LNCaP clone FGC (cell line): ENCODE measurements around the gene PCK1.
A peak's percentile ranks its signal among the peaks of the same experiment; 100 is the strongest.
"Not testable (repeated sequence)": the region's sequence is repeated elsewhere in the genome, so short reads cannot be mapped to it uniquely, and the experiment has no call there.

Experiments used
- DNase-seq: peaks from one replicate; pipeline ENCODE4 v3.0.0-alpha.2; 2011; ENCODE audit warnings: low read depth
- H3K4me3 ChIP-seq: 2 replicates; pipeline ENCODE4 v1.5.1; 2011; ENCODE audit warnings: mild to moderate bottlenecking, low read depth, low read length, control low read depth
- CTCF ChIP-seq: IDR thresholded peaks from 2 replicates; pipeline ENCODE4 v1.5.1; 2012; ENCODE audit warnings: mild to moderate bottlenecking; ENCODE audit not compliant: control insufficient read depth, insufficient read depth; ENCODE audit errors: extremely low read depth

The PCK1 gene

DNA sequence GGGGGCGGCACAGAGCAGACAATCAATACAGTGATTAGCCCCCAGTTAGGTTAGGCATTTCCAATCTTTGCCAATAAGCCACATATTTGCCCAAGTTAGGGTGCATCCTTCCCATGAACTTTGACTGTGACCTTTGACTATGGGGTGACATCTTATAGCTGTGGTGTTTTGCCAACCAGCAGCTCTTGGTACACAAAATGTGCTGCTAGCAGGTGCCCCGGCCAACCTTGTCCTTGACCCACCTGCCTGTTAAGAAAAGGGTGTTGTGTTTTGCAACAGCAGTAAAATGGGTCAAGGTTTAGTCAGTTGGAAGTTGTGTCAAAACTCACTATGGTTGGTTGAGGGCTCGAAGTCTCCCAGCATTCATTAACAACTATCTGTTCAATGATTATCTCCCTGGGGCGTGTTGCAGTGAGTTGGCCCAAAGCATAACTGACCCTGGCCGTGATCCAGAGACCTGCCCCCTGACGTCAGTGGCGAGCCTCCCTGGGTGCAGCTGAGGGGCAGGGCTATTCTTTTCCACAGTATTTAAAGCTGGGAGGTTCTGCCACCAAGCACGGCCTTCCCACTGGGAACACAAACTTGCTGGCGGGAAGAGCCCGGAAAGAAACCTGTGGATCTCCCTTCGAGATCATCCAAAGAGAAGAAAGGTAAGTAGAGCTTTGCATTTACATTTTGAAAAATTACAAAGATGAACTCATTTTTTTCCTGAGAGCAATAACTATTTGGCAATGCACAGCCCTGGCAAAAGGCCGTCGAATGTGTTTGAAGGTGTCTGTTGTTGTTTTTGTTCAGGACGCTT, at the start of gene PCK1:
Gene PCK1, plus strand, starts transcription at position 557 of the 802 bp plus-strand sequence. CDS start 302 bp downstream, outside the sequence.
- no peak within 1 kb of the TSS for H3K4me3 ChIP-seq
- no peak for TF ChIP-seq CTCF
- peak; percentile 34 for DNase-seq

- DNase-seq, H3K4me3 ChIP-seq: not testable (repeated sequence)
Observed at GRCh38 chr20:57511709-57512108, 49.2 kb upstream of the PCK1 start.

DNA sequence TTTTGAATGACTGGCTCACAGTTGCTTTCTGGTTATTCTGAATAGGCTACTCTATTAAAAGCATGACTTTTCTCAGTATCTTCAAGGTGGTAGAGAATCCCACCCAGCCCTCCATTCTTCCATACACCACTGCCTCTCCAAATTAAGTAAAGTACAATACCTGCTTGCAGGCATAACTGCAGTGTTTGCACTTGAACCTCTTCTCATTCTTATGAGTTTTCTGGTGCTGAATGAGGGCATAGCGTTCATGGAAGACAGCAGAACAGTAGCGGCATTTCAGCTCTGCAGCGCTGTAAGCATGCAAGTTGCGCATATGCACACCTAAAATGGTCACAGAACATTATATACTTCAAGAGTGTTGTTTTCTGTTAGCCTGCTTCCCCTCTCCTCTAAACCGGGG, 48.5 kb upstream of the PCK1 start:
- TF ChIP-seq CTCF: no peak
- no peak for DNase-seq

DNA sequence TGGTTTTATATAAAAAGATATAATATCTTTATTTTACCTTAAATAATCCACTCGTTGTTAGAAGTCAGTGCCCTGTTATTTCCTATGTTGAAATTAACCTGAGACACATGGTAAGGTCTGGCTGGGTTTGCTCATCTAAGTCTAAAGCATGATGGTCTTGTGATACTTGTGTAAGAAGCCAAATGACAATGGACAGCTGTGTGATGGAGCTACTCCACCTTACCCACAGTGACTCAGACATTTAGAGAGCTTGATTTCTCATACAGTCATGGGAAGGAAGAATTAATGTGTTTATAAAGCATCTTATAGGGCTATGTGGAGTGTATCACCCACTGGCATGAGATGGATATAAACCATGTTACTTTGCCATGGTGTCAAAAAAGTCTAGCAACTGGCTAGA, 47.7 kb upstream of the PCK1 start:
- TF ChIP-seq CTCF: no peak
- no peak overlapping the region for H3K4me3 ChIP-seq
- DNase-seq: no peak

More for the DNA sequence above, 48.5 kb upstream of the PCK1 start:
- no peak overlapping the region for H3K4me3 ChIP-seq

DNA sequence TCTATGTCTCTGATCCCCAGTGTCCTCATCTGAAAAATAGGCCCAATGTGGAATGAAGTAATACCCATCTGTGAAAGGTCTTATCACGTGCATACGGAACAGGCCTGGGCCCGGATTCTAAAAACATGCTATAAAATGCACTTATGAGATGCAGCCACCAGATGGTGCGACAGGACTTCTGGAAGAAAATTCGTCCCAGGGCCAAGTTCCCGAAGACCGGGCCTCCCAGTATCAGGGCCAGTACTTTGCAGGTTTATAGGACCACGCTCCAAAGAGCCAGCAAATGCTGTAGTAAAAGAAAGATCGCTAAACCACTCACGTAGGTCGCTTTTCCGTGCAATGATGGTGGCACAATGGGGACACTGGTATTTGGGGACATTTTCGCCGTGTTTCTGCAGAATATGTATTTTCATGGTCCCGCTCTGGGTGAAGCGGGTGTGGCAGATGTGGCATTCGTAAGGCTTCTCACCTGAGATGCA, 46.6 kb upstream of the PCK1 start:
- peak; percentile 79 for TF ChIP-seq CTCF
- peak; percentile 61 for DNase-seq
- no peak overlapping the region for H3K4me3 ChIP-seq

- DNase-seq: no peak
- TF ChIP-seq CTCF: no peak
- H3K4me3 ChIP-seq: no peak overlapping the region
Observed at GRCh38 chr20:57517904-57518303, 43.0 kb upstream of the PCK1 start.

- TF ChIP-seq CTCF: no peak
- DNase-seq: no peak
Observed at GRCh38 chr20:57522380-57523140, 38.4 kb upstream of the PCK1 start.

More at GRCh38 chr20:57522380-57523140, 38.4 kb upstream of the PCK1 start:
- H3K4me3 ChIP-seq: no peak overlapping the region
